ENCODE results near the gene SEC23A. TPM values are rescaled to one million over a fixed set of nuclear protein-coding genes. Genes with fewer than 3 reads are reported as not detected.

The SEC23A gene
- 116 and 188 TPM in 2 replicates for total RNA-seq

DNA sequence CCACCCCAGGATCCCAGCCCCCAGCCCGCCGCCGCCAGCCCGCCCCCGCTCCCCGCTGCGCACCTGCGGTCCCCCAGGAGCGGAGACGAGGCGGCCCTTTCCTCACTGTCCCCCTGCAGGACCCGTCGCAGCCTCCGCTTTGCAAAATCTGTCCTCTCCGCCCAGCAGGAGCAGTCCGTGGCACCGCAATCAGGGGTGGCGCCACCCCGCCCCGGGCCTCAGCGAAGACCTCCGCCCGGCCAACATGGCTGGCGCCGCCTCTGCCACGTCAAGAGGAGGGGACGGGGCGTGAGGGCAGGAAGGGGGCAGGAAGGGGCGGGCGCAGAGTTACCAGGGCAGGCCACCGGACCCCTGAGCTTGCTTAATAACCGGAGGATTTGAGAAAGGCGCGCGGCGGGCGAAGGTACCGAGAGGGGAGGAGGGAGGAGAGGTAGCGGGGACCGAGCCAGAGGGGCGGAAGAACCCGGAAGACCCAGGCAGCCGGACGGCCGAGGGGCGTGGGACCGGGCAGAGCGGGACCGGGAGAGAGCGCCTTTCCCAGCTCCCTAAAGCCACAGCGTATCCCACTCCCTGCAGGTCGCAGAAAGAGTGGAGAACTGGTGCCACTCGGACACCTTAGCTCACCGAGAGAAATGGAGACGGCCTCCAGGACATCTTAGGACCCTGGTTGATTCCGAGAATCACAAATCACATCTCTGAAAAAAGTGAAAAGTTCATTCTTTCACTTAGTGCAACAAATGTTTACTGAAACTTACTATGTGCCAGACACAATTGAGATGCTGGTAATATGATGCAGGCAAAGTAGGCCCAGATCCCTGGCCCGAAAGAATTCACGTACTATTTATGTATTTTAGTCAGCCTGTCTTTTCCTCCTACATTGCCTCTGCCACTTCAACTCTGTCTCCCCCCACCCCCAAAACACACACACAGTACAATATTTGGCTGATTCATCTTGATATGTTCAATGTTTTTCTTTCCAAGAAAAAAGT, at the start of gene SEC23A:
Gene SEC23A (minus strand): TSS at position 267 of the 989 bp plus-strand sequence. CDS start 7,117 bp downstream, outside the sequence.

DNA sequence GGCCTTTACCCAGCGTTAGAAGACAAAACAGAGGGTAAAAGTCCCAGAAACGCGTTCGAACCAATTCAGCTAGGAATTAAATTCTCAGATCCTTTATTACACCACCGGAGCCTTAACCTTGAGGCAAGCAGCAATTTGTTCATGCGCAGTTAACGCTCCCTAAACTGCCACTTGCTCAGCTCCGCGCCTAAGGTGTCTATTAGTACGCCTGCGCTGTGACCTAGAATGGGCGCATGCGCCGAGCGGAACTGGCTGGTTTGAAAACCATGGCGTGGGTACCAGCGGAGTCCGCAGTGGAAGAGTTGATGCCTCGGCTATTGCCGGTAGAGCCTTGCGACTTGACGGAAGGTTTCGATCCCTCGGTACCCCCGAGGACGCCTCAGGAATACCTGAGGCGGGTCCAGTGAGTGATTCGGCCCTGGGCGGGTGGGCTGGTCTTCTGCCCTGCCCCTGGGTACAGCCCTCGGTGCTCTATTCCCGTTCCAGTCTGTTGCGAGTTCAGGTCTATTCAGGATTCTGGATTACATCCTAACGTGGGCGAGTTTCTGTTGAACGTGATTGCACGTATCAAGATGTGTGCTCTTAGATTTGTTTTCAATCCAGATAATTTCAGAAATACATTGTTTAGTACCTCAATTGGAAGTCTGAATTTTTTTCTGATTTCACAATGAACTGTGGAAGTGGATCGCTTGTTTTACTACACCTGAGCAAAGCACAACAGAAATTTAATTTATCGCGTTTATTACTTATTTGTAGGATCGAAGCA, 11.2 kb upstream of the SEC23A start, which contains the start of gene GEMIN2:
Gene GEMIN2 (plus strand): TSS at position 251 of the 766 bp plus-strand sequence. CDS start 16 bp downstream, at position 267.

Other genes starting within 250 kb of the SEC23A start
- 19.4 and 25.0 TPM in 2 replicates for gene GEMIN2, start 11.1 kb upstream of the SEC23A start, total RNA-seq
- 16.3 and 18.1 TPM in 2 replicates for gene TRAPPC6B, start 67.1 kb upstream of the SEC23A start, total RNA-seq
- gene PNN, start 72.0 kb upstream of the SEC23A start, total RNA-seq, result 8.7 and 14.1 TPM in 2 replicates
- 7.6 and 9.2 TPM in 2 replicates for gene MIA2, start 130.7 kb upstream of the SEC23A start, total RNA-seq